GM12865 (cell line): Measurements from ENCODE around the gene DTWD2.
A peak's percentile ranks its signal among the peaks of the same experiment; 100 is the strongest.
"Not testable (repeated sequence)": the region's sequence is repeated elsewhere in the genome, so short reads cannot be mapped to it uniquely, and the experiment has no call there.

Experiments
- DNase-seq: peaks from one replicate; pipeline ENCODE4 v3.0.0; 2010; ENCODE audit warnings: low read depth
- H3K4me3 ChIP-seq: 2 replicates; pipeline ENCODE4 v1.5.1; 2011; ENCODE audit warnings: mild to moderate bottlenecking, low read depth, low read length, control low read depth
- TF ChIP-seq, protein P1 (sequence below): IDR thresholded peaks from 2 replicates; pipeline ENCODE4 v1.5.1; 2011; ENCODE audit warnings: low read length, control low read depth, low read depth, inconsistent platforms; ENCODE audit not compliant: insufficient read depth; ENCODE audit errors: missing control alignments

The DTWD2 gene

DNA sequence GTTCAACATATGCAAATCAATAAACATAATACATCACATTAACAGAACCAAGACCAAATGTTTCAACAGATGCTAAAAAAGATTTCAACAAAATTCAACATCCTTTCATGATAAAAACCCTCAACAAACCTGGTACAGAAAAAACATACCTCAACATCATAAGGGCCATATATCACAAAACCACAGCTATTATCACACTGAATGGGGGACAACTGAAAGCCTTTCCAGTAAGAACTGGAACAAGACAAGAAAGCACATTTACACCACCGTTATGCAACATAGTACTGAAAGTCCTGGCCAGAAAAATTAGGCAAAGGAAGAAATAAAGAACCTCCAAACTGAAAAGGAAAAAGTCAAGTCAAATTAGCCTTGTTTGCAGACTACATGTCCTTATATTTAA, 93.6 kb downstream of the DTWD2 start:
- no peak overlapping the region for H3K4me3 ChIP-seq
- TF ChIP-seq, protein P1, sequence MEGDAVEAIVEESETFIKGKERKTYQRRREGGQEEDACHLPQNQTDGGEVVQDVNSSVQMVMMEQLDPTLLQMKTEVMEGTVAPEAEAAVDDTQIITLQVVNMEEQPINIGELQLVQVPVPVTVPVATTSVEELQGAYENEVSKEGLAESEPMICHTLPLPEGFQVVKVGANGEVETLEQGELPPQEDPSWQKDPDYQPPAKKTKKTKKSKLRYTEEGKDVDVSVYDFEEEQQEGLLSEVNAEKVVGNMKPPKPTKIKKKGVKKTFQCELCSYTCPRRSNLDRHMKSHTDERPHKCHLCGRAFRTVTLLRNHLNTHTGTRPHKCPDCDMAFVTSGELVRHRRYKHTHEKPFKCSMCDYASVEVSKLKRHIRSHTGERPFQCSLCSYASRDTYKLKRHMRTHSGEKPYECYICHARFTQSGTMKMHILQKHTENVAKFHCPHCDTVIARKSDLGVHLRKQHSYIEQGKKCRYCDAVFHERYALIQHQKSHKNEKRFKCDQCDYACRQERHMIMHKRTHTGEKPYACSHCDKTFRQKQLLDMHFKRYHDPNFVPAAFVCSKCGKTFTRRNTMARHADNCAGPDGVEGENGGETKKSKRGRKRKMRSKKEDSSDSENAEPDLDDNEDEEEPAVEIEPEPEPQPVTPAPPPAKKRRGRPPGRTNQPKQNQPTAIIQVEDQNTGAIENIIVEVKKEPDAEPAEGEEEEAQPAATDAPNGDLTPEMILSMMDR = no peak
- no peak for DNase-seq

DNA sequence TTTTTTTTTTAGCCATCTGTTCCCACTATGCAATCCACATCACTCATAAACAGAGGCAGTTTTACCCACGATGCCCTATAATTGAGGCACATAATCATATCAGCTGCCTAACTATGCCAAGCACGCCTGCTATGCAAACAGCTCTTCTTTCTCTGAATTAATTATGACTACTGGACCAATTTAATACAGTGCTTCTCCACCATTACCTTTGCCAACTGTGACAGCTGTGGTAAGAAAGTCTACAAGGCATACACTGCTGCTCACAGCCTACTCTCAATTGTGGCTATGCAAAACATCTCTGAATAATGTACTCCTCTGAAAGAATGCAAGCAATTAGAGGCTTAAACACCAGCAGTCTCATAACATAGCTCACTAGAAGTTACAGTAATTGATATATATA, 97.1 kb downstream of the DTWD2 start:
- TF ChIP-seq, protein P1 = no peak
- peak; percentile 9 for DNase-seq
- H3K4me3 ChIP-seq = no peak overlapping the region

DNA sequence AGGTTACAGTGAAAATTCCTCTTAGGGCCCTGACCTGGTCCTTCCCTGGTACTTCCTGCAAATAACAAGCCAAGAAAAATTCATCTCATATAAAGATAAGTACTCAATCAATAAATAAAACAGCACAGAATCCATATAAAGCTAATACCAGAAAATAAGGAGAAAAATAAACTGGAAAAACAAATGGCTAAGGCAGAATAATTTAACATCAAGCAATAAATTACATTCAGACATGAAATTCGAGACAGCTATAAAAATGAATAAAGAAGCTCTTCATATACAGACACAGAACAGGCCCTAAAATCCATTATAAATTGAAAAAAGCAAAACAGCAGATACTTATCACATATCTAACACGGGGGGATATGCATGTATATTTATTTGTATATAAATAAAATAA, 99.2 kb downstream of the DTWD2 start:
- no peak overlapping the region for H3K4me3 ChIP-seq
- TF ChIP-seq, protein P1 = no peak
- no peak for DNase-seq

DNA sequence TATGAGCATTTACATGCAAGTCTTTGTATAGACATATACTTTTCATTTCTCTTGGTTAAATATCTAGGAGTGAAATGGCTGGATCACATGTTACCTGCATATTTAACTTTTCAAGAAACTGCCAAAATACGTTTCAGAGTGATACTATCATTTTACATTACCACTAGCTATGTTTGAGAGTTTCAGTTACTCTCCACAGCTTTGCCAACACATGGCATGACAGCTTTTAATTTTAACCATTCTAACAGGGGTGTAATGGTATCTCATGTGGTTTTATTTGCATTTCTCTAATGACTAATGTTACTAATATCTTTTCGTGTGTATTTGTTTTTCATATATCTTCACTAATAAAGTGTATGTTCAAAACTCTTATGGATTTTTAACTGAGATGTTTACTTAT, 99.8 kb downstream of the DTWD2 start:
- DNase-seq = no peak
- TF ChIP-seq, protein P1 = no peak
- H3K4me3 ChIP-seq = no peak overlapping the region

DNA sequence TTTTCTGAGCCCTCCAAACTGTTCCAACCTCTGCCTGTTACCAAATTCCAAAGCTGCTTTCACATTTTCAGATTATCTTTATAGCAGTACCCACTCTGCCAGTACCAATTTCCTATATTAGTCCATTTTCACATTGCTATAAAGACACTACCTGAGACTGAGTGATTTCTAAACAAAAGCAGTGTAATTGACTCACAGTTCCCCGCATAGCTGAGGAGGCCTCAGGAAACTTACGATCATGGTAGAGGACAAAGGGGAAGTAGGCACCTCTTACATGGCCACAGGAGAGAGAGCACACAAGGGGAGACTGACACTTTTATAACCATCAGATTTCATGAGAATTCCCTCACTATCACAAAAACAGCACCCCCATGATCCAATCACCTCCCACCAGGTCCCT, 105.0 kb downstream of the DTWD2 start:
- DNase-seq = no peak

DNA sequence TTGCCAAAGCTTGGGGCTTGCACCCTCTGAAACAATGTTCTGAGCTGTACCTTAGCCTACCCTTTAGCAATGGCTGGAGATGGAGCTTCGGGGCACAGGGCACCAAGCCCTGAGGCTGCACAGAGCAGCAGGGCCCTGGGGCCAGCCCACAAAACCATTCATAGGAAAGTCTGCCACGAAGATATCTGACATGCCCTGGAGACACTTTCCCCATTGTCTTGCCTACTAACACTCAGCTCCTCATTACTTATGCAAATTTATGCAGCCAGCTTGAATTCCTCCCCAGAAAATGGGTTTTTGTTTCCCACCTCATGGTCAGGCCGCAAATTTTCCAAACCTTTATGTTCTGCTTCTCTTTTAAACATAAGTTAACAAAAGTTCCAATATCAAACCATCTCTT, 105.7 kb downstream of the DTWD2 start:
- TF ChIP-seq, protein P1 = no peak
- no peak for DNase-seq
- no peak overlapping the region for H3K4me3 ChIP-seq

More for the DNA sequence above, 105.0 kb downstream of the DTWD2 start:
- H3K4me3 ChIP-seq = no peak overlapping the region
- TF ChIP-seq, protein P1 = no peak

DNA sequence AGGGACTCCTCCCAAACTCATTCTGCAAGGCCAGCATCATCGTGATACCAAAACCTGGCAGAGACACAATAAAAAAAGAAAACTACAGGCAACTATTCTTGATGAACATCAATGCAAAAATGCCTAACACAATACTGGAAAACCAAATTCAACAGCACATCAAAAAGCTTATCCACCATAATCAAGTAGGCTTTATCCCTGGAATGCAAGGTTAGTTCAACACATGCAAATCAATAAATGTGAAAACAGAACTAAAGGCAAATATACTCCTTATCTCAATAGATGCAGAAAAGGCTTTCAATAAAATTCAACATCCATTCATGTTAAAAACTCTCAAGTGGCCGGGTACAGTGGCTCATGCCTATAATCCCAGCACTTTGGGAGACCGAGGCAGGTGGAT, 111.5 kb downstream of the DTWD2 start:
- H3K4me3 ChIP-seq = not testable (repeated sequence)

More for the DNA sequence above, 111.5 kb downstream of the DTWD2 start:
- not testable (repeated sequence) for DNase-seq
